MM.1S (cell line): Measurements from ENCODE around the gene HIP1.

Source experiments
- CTCF ChIP-seq: fragments of 300-600 bp; sonication (generic); IDR thresholded peaks from 2 replicates; pipeline ENCODE4 v1.5.1; 2016; ENCODE audit warnings: antibody characterized with exemption, low read length, mixed read lengths
- EZH2phosphoT487 ChIP-seq: fragments of 300-600 bp; sonication (generic); IDR thresholded peaks from 2 replicates; pipeline ENCODE4 v1.6.1; 2018; ENCODE audit warnings: antibody characterized with exemption, low read length

- TF ChIP-seq CTCF (no peak), EZH2phosphoT487 (no peak)
These were observed 103.7 kb downstream of the HIP1 start for GRCh38 chr7:75635036-75635435.
